Mucosa of stomach (tissue), 1 donor: ENCODE data around the gene CAP1.
"Not testable (repeated sequence)": the region's sequence is repeated elsewhere in the genome, so short reads cannot be mapped to it uniquely, and the experiment has no call there.

ENCODE experiments used
- H3K27me3 ChIP-seq: one replicate; pipeline ENCODE4 v1.7.0; 2013; ENCODE audit warnings: mild to moderate bottlenecking, low read length; ENCODE audit not compliant: control insufficient read depth, insufficient read depth
- H3K36me3 ChIP-seq: one replicate; pipeline ENCODE4 v1.7.0; 2013; ENCODE audit warnings: low read length; ENCODE audit not compliant: control insufficient read depth, insufficient read depth
- H3K4me1 ChIP-seq: one replicate; pipeline ENCODE4 v1.7.0; 2013; ENCODE audit warnings: mild to moderate bottlenecking, low read length; ENCODE audit not compliant: control insufficient read depth, insufficient read depth
- H3K4me3 ChIP-seq: one replicate; pipeline ENCODE4 v1.7.0; 2013; ENCODE audit warnings: low read length
- H3K9ac ChIP-seq: one replicate; pipeline ENCODE4 v1.7.0; 2013; ENCODE audit warnings: mild to moderate bottlenecking, low read length, moderate library complexity
- H3K9me3 ChIP-seq: one replicate; pipeline ENCODE4 v1.7.0; 2013; ENCODE audit warnings: mild to moderate bottlenecking, low read length, moderate library complexity; ENCODE audit not compliant: control insufficient read depth
- donor health status: Pancreatic carcinoma.

Gene CAP1

GRCh38 chr1:40067851-40068250 lies 27.3 kb downstream of the CAP1 start:
- H3K9me3 ChIP-seq, result no peaks in the 10 kb centered on the region
- H3K4me1 ChIP-seq, result no peaks in the 10 kb centered on the region
- H3K36me3 ChIP-seq, result peaks cover 24% of the 10 kb centered on the region
- no peak overlapping the region for H3K4me3 ChIP-seq
- no peaks in the 10 kb centered on the region for H3K27me3 ChIP-seq
- no peak overlapping the region for H3K9ac ChIP-seq

- Histone ChIP-seq H3K36me3 (peaks cover 16% of the 10 kb centered on the region), H3K9ac (no peak overlapping the region), H3K4me1 (no peaks in the 10 kb centered on the region), H3K9me3 (no peaks in the 10 kb centered on the region), H3K27me3 (no peaks in the 10 kb centered on the region), H3K4me3 (no peak overlapping the region)
Measured at GRCh38 chr1:40072142-40072541, 31.6 kb downstream of the CAP1 start.

- H3K9me3 ChIP-seq, result no peaks in the 10 kb centered on the region
- no peaks in the 10 kb centered on the region for H3K27me3 ChIP-seq
- peaks cover 16% of the 10 kb centered on the region for H3K36me3 ChIP-seq
- no peaks in the 10 kb centered on the region for H3K4me1 ChIP-seq
- no peak overlapping the region for H3K4me3 ChIP-seq
- no peak overlapping the region for H3K9ac ChIP-seq
Measured at GRCh38 chr1:40073062-40073461, 32.5 kb downstream of the CAP1 start.

GRCh38 chr1:40075266-40075665 lies 34.7 kb downstream of the CAP1 start:
- no peaks in the 10 kb centered on the region for H3K27me3 ChIP-seq
- H3K9me3 ChIP-seq, result no peaks in the 10 kb centered on the region
- H3K36me3 ChIP-seq, result peaks cover 12% of the 10 kb centered on the region
- H3K9ac ChIP-seq, result no peak overlapping the region
- no peaks in the 10 kb centered on the region for H3K4me1 ChIP-seq
- H3K4me3 ChIP-seq, result no peak overlapping the region

GRCh38 chr1:40076895-40077312 lies 36.4 kb downstream of the CAP1 start:
- Histone ChIP-seq H3K9ac (no peak overlapping the region), H3K9me3 (no peaks in the 10 kb centered on the region), H3K36me3 (peaks cover 2% of the 10 kb centered on the region), H3K27me3 (no peaks in the 10 kb centered on the region), H3K4me3 (no peak overlapping the region), H3K4me1 (no peaks in the 10 kb centered on the region)

- Histone ChIP-seq H3K9ac (no peak overlapping the region), H3K9me3 (no peaks in the 10 kb centered on the region), H3K4me3 (no peak overlapping the region), H3K4me1 (no peaks in the 10 kb centered on the region), H3K27me3 (no peaks in the 10 kb centered on the region), H3K36me3 (no peaks in the 10 kb centered on the region)
Measured at GRCh38 chr1:40078512-40079333, 38.2 kb downstream of the CAP1 start.

- Histone ChIP-seq H3K9ac (no peak overlapping the region), H3K9me3 (no peaks in the 10 kb centered on the region), H3K4me3 (no peak overlapping the region), H3K36me3 (no peaks in the 10 kb centered on the region), H3K27me3 (no peaks in the 10 kb centered on the region), H3K4me1 (no peaks in the 10 kb centered on the region)
Measured at GRCh38 chr1:40079774-40080400, 39.4 kb downstream of the CAP1 start.

GRCh38 chr1:40081871-40082270 lies 41.3 kb downstream of the CAP1 start:
- Histone ChIP-seq H3K9me3 (no peaks in the 10 kb centered on the region), H3K4me3 (no peak overlapping the region), H3K36me3 (no peaks in the 10 kb centered on the region), H3K4me1 (no peaks in the 10 kb centered on the region), H3K9ac (no peak overlapping the region), H3K27me3 (no peaks in the 10 kb centered on the region)

- H3K9me3 ChIP-seq, H3K9ac ChIP-seq, H3K4me3 ChIP-seq, H3K27me3 ChIP-seq, H3K4me1 ChIP-seq, H3K36me3 ChIP-seq: not testable (repeated sequence)
Measured at GRCh38 chr1:40084750-40085149, 44.2 kb downstream of the CAP1 start.

GRCh38 chr1:40090652-40091355 lies 50.3 kb downstream of the CAP1 start:
- no peak overlapping the region for H3K4me3 ChIP-seq
- no peak overlapping the region for H3K9ac ChIP-seq
- no peaks in the 10 kb centered on the region for H3K9me3 ChIP-seq
- no peaks in the 10 kb centered on the region for H3K36me3 ChIP-seq
- no peaks in the 10 kb centered on the region for H3K27me3 ChIP-seq
- H3K4me1 ChIP-seq, result no peaks in the 10 kb centered on the region

GRCh38 chr1:40092241-40092640 lies 51.7 kb downstream of the CAP1 start:
- H3K9ac ChIP-seq, result no peak overlapping the region
- H3K27me3 ChIP-seq, result no peaks in the 10 kb centered on the region
- no peaks in the 10 kb centered on the region for H3K4me1 ChIP-seq
- no peak overlapping the region for H3K4me3 ChIP-seq
- no peaks in the 10 kb centered on the region for H3K9me3 ChIP-seq
- no peaks in the 10 kb centered on the region for H3K36me3 ChIP-seq
